Colon (tissue), 2 donors: ENCODE data around the gene UBE2F.
"Not testable (repeated sequence)": the region's sequence is repeated elsewhere in the genome, so short reads cannot be mapped to it uniquely, and the experiment has no call there.

Source experiments
- FAIRE-seq: peaks from 2 replicates; lab custom pipeline; 2012; peaks lifted over from hg19 to GRCh38; lab: Jason Lieb, UNC
- donor health status: control.
- donor health status: control.

Gene UBE2F

GRCh38 chr2:237980087-237980486, 13.3 kb downstream of the UBE2F start:
- no peak for FAIRE-seq

- no peak for FAIRE-seq
Measured at GRCh38 chr2:237980751-237981150, 13.9 kb downstream of the UBE2F start.

DNA sequence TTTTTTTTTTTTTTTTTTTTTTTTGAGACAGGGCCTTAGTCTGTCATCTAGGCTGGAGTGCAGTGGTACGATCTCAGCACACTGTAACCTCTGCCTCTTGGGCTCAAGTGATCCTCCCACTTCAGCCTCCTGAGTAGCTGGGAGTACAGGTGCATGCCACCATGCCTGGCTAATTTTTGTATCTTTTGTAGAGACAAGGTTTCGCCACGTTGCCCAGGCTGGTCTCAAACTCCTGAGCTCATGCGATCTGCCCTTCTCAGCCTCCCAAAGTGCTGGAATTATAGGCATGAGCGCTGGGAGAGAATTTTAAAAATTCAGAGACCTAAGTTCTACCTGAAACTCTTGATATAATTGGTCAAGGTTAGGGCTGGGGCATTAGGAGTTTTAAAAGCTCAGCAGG, 14.8 kb downstream of the UBE2F start:
- FAIRE-seq, result not testable (repeated sequence)

DNA sequence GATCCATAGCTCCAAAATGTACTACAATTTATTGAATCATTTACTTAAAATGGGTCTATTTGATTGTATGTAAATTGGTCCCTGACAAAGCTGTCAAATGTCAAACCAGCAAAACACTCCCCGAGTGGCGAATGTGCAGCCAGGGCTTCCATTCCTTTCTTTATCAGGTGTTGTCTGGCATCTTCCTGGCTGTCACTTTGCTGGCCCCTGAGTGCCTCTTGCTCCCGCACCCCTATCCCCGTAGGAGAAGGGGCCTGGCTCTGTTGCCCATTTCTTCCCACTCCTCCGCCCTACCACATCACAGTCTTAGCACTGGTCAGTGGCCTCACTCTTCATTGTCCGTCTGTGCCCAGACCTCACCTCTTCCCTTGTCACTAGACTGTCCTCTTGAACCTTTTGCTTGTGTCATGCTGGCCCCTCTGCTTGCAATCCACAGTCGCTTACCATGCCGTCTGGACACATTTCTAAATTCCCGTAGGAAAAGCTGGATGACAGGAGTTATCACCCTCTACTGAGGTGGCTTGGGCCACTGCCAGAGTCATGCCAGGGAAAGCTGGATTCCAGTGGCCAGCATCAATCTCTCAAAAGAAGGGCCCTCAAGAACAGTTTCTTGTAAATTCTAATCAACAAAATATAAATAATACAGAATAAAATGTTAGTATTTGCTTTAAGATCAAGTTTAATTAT, 15.4 kb downstream of the UBE2F start:
- FAIRE-seq, result no peak

- no peak for FAIRE-seq
Measured at GRCh38 chr2:237983922-237984321, 17.1 kb downstream of the UBE2F start.

GRCh38 chr2:237987268-237987667, 20.5 kb downstream of the UBE2F start:
- no peak for FAIRE-seq

- FAIRE-seq, result no peak
Measured at GRCh38 chr2:237993701-237994100, 26.9 kb downstream of the UBE2F start.

GRCh38 chr2:237995036-237995435, 28.2 kb downstream of the UBE2F start:
- no peak for FAIRE-seq

GRCh38 chr2:237996021-237996593, 29.3 kb downstream of the UBE2F start:
- FAIRE-seq, result no peak

- no peak for FAIRE-seq
Measured at GRCh38 chr2:237997521-237997920, 30.7 kb downstream of the UBE2F start.

- FAIRE-seq, result no peak
Measured at GRCh38 chr2:237998530-237998929, 31.7 kb downstream of the UBE2F start.

- FAIRE-seq, result no peak
Measured at GRCh38 chr2:238003234-238004031, 36.6 kb downstream of the UBE2F start.

GRCh38 chr2:238004077-238004830, 37.4 kb downstream of the UBE2F start:
- FAIRE-seq, result no peak

DNA sequence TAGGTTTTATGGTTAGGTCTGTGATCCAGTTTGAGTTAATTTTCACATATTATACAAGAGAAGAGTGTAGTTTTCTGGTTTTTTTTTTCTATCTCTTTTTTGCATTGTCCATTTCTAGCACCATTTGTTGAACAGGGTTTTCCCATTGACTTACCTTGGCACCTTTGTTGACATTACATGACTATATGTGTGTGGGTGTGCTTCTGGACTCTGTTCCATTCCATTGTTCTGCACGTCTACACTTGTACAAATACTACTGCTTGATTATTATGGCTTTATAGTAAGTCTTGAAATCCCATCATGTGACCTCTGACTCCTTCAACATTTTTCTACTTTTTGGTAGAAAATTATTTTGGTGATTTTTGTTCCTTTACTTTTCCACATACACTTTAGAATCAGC, 38.7 kb downstream of the UBE2F start:
- FAIRE-seq, result no peak

GRCh38 chr2:238006510-238006909, 39.7 kb downstream of the UBE2F start:
- FAIRE-seq, result no peak

DNA sequence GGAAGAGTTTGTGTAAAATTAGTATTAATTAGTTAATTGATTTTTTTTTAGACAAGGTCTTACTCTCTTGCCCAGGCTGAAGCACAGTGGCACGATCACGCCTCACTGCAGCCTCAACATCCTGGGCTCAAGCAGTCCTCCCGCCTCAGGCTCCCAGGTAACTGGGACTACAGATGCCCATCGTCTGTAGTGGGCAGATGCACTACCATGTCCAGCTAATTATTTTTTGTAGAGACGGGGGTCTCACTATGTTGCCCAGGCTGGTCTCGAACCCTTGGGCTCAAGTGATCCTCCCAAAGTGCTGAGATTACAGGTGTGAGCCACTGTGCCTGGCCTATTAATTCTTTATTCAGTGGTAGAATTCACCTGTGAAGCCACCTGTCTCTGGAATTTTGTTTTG, 41.1 kb downstream of the UBE2F start:
- no peak for FAIRE-seq

GRCh38 chr2:238009563-238009962, 42.7 kb downstream of the UBE2F start:
- FAIRE-seq, result no peak

DNA sequence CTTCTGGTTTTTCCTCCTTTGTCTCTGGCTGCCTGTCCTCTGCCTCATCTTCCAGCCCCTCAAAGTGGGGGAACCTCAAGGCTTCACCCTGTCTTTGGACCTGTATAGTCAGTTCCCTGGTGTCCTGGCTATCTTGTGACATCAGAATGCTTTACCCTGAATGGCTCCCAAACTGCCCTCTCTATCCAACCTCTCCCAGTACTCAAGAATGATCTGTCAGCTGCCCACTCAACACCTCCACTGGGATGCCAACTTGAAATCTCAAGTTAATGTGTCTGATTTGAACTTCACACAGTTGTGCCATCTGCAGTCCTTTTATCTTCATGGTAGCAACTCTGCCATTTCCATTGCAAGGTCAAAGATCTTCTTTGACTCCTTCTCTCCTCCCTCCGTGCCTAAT, 43.8 kb downstream of the UBE2F start:
- FAIRE-seq, result no peak

DNA sequence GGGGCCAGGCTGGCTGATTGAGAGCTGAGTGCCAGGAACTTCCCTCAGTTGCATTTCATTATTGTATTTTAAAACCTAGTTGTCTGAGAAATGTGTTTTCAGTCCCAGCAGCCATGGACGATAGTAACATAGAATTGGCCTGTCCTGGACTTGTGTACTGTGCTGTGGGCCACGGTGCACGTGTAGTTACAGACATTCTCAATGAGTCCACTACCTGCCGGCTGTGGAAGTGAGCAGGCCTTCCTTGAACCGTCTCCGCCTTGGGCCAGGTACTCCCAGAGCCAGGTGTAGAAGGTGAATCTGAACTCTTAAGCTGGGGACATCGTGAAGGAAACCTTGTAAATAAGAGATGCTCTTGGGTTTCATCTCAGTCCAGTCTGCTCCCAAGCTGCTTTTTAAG, 47.0 kb downstream of the UBE2F start:
- FAIRE-seq, result no peak

GRCh38 chr2:238015705-238016104, 48.9 kb downstream of the UBE2F start:
- no peak for FAIRE-seq

GRCh38 chr2:238016526-238016925, 49.7 kb downstream of the UBE2F start:
- FAIRE-seq, result no peak

- FAIRE-seq, result no peak
Measured at GRCh38 chr2:238019962-238020361, 53.1 kb downstream of the UBE2F start.

DNA sequence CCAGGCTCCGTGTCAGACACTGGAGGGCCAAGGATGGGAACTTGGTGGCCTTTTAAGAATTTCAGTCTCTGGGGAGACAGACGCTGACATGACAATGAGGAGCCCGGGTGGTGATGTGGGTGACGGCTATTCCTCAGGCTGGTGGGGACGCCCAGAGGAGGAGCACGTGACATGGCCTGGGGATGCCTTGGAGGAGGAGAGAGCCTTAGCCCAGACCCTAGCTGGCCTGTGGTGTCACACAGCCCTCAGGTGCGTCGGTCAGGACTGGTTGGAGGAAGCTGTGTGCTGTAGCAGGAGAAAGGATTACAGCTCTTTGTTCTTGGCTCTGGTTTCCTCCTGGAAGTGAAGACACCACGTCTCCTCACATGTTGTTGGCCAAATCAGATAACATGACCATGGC, 54.0 kb downstream of the UBE2F start:
- FAIRE-seq, result no peak
